ENCODE measurements around the gene CPLX3.

The CPLX3 gene, protein sequence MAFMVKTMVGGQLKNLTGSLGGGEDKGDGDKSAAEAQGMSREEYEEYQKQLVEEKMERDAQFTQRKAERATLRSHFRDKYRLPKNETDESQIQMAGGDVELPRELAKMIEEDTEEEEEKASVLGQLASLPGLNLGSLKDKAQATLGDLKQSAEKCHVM

DNA sequence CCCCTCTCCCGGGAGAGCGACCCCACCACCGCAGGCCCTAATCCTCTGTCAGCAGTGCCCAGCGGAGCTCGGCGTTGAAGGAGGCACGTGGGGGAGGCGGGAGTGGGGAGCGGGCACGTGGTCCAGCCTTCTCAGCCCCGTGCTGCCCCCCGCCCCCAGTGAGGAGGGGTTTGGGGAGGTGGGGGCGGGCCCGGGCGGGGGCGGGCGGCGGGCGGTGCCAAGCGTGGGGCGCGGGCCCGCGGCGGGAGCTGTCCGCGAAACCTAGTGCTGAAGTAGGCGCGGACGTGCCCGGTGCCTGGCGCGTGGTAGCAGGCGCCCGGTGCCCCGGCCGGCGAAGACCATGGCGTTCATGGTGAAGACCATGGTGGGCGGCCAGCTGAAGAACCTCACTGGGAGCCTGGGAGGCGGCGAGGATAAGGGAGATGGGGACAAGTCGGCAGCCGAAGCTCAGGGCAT is at the start of gene CPLX3:
TSS of gene CPLX3 (plus strand) at position 264 of the 456 bp plus-strand sequence. CDS start at position 341, 77 bp downstream.
- Histone ChIP-seq H3K9me3 (ENCODE audit: control insufficient read depth, insufficient read depth, low read length) (no peaks in the 10 kb centered on the region), H3K4me1 (ENCODE audit: control insufficient read depth, insufficient read depth, low read length) (peaks cover 3% of the 10 kb centered on the region; the same call in 1 of the 2 replicates)

DNA sequence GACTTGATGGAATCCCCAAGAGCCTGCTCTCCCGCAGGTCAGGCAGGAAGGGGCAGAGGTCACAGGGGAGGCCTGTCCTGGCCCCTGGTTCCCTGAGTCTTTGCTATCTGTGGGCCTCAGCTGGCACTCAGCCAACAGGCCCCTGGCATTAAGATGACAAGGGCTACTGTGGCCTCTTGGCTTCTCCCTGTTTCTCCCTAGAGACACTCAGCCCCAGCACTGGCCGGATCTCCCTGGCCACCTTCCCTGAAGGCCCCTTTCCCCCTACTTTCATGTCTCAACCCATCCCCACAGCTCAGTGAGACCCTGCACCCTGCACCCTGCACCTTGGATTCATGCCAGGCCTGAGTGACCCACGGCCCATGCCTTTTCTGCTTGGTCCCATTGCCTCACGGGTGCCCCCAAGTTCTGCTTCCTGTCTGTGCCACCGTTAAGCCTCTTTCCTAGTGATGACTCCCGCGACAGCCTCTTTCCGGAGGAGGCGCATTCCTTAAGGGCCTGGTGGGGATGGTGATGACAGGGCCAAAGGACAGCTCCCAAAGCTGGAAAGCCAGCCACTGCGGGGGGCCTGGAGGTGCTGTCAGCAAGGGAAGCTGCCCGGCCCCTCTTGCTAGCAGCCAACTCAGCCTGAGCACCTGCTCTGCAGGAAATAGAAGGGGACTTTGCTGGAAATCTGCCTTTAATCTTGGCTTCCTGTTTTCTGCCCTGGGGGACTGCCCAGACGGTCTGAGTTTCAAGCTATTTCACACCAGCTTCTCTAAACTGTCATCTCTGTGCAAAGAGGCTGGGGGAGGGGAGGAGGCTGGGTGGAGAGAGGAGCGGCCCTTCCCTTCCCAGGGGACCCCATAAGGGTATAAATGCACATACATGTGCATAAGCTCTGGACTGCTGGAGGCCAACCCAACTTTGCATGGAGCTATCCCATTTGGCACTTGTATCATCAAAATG is 49.3 kb upstream of the CPLX3 start:
- H3K27me3 ChIP-seq (ENCODE audit: control insufficient read depth, insufficient read depth, low read length) = peaks cover 18% of the 10 kb centered on the region
- no peaks in the 10 kb centered on the region for H3K36me3 ChIP-seq (ENCODE audit: control insufficient read depth, insufficient read depth, low read length)
- H3K4me3 ChIP-seq (ENCODE audit: low read depth, low read length) = no peak overlapping the region
- no peaks in the 10 kb centered on the region for H3K9me3 ChIP-seq (ENCODE audit: control insufficient read depth, insufficient read depth, low read length)
- H3K4me1 ChIP-seq (ENCODE audit: control insufficient read depth, insufficient read depth, low read length) = peaks cover 17% of the 10 kb centered on the region
- H3K27ac ChIP-seq (ENCODE audit: low read depth, low read length) = peak overlapping the region; percentile 35
- H3K9ac ChIP-seq (ENCODE audit: low read depth, low read length) = no peak overlapping the region

More for the DNA sequence above, at the start of gene CPLX3:
- Histone ChIP-seq H3K27ac (ENCODE audit: low read depth, low read length) (no peak within 1 kb of the TSS), H3K36me3 (ENCODE audit: control insufficient read depth, insufficient read depth, low read length) (no peaks in the 10 kb centered on the region), H3K4me3 (ENCODE audit: low read depth, low read length) (peak within 1 kb of the TSS; percentile 40), H3K9ac (ENCODE audit: low read depth, low read length) (no peak within 1 kb of the TSS), H3K27me3 (ENCODE audit: control insufficient read depth, insufficient read depth, low read length) (peaks cover 32% of the 10 kb centered on the region)

DNA sequence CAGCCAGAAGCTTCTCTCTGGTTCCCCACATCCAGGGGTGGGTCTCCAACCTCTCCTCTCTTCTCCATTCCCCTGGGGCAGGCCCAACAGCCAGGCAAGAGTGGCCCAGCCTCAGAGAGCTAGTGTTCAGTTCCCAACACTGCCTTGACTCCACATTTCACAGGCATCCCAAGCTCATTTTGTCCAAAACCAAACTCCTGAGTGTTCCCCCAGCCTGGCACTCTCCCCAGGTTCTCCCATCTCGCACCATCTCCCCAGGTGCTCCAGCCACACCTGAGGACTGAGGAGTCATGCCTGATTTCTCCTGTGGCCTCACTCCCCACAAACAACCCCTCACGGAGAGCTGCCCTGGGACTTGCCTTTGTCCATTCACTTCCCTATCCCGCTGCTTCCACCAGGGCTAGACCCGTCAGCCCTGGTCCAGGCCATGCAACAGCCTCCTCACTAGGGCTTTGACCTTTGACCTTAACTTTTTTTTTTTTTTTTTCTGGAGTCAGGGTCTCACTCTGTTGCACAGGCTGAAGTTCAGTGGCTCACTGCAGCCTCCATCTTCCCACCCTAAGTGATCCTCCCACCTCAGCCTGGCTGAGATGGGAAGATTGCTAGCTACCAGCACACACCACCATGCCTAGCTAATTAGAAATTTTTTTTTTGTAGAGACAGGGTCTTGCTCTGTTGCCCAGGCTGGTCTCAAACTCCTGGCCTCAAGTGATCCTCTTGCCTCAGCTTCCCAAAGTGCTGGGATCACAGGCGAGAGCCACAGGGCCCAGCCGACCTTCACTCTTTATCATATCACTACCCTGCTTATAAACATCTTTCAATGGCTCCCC is 48.4 kb upstream of the CPLX3 start:
- H3K9me3 ChIP-seq (ENCODE audit: control insufficient read depth, insufficient read depth, low read length) = no peaks in the 10 kb centered on the region
- peaks cover 16% of the 10 kb centered on the region for H3K4me1 ChIP-seq (ENCODE audit: control insufficient read depth, insufficient read depth, low read length)
- H3K27ac ChIP-seq (ENCODE audit: low read depth, low read length) = peak overlapping the region; percentile 35
- H3K9ac ChIP-seq (ENCODE audit: low read depth, low read length) = no peak overlapping the region
- peaks cover 18% of the 10 kb centered on the region for H3K27me3 ChIP-seq (ENCODE audit: control insufficient read depth, insufficient read depth, low read length)
- H3K36me3 ChIP-seq (ENCODE audit: control insufficient read depth, insufficient read depth, low read length) = no peaks in the 10 kb centered on the region
- H3K4me3 ChIP-seq (ENCODE audit: low read depth, low read length) = no peak overlapping the region

DNA sequence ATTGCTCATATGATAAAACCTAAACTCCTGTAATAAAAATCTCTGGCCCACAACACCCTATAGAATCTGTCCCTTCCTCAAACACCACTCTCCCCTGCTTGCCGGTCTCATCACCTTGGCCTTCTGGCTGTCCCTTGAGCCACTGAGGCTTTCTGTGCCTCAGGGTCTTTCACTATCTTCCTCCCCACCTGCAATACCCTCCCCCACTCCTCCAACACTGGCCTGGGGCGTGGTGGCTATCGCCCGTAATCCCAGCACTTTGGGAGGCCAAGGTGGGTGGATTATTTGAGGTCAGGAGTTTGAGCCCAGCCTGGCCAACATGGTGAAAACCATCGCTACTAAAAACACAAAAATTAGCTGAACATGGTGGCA is 47.8 kb upstream of the CPLX3 start:
- Histone ChIP-seq H3K27me3 (ENCODE audit: control insufficient read depth, insufficient read depth, low read length) (peaks cover 18% of the 10 kb centered on the region), H3K9ac (ENCODE audit: low read depth, low read length) (no peak overlapping the region), H3K4me3 (ENCODE audit: low read depth, low read length) (no peak overlapping the region), H3K4me1 (ENCODE audit: control insufficient read depth, insufficient read depth, low read length) (peaks cover 18% of the 10 kb centered on the region), H3K36me3 (ENCODE audit: control insufficient read depth, insufficient read depth, low read length) (no peaks in the 10 kb centered on the region), H3K27ac (ENCODE audit: low read depth, low read length) (no peak overlapping the region), H3K9me3 (ENCODE audit: control insufficient read depth, insufficient read depth, low read length) (no peaks in the 10 kb centered on the region)

DNA sequence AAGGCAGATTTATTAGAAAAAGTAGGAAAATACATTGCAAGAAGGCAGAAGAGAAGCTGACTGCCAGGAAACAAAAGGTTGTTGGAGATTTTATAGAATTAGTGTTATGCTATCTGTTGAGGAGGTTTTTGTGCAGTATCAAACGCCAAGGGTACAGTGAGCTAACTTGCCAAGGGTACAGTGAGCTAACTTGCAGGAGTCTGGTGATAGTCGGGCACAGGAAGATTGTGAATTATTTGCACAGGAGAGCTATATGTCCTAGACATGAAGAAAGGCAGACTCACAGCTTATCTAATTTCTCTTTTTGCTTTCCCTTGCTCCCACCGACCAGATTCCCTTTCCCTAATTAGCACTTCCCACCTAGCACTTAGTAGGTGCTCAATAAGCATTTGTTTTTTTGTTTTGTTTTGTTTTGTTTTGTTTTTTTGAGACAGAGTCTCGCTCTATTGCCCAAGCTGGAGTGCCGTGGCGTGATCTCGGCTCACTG is 47.2 kb upstream of the CPLX3 start:
- Histone ChIP-seq H3K9me3 (ENCODE audit: control insufficient read depth, insufficient read depth, low read length) (no peaks in the 10 kb centered on the region), H3K4me1 (ENCODE audit: control insufficient read depth, insufficient read depth, low read length) (peaks cover 13% of the 10 kb centered on the region), H3K9ac (ENCODE audit: low read depth, low read length) (no peak overlapping the region), H3K27ac (ENCODE audit: low read depth, low read length) (no peak overlapping the region), H3K36me3 (ENCODE audit: control insufficient read depth, insufficient read depth, low read length) (no peaks in the 10 kb centered on the region), H3K4me3 (ENCODE audit: low read depth, low read length) (no peak overlapping the region), H3K27me3 (ENCODE audit: control insufficient read depth, insufficient read depth, low read length) (peaks cover 18% of the 10 kb centered on the region)

DNA sequence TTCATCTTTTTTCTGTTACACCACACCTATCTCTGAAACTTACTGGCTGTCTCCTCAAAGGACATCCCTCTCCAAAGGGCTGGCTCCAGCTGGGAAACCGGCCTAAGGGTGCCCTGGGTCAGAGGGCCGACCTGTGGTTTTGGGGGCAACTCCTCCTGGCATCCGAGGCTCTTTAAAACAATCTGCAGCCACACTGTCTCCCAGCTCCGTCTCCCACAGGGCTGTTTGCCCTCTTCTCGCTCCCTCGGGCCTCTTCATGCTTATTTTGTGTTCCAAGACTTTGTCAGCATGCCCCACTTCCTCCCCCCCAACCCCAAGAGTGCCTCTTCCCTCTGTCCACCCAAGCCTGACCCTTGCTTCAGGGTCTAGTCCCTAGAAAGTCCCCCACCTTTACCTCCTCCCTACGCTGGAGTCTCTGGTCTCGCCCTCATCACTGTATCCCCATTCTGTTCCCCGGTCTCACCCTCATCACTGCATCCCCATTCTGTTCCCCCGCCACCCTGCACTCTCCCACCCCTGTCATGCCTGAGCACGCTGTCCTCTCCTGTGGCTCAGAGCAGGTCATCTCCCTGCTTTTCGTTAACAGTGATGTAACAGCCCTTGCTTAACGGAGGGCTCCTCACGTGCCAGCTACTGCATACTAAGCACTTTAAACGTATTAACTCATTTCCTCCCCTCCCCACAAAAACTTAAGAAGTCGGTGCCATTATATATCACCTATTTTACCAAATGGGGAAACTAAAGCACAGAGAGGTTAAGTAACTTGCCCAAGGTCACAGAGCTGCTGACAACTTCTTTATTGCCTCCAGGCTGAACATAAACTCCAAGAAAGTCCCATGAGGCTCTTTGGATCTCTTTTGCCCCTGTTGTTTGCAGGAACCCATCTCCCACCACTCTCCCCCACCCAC is 45.6 kb upstream of the CPLX3 start:
- Histone ChIP-seq H3K9me3 (ENCODE audit: control insufficient read depth, insufficient read depth, low read length) (no peaks in the 10 kb centered on the region), H3K27ac (ENCODE audit: low read depth, low read length) (no peak overlapping the region), H3K9ac (ENCODE audit: low read depth, low read length) (no peak overlapping the region), H3K4me3 (ENCODE audit: low read depth, low read length) (peak overlapping the region; percentile 72; the same call in 1 of the 2 replicates), H3K4me1 (ENCODE audit: control insufficient read depth, insufficient read depth, low read length) (peaks cover 13% of the 10 kb centered on the region), H3K36me3 (ENCODE audit: control insufficient read depth, insufficient read depth, low read length) (no peaks in the 10 kb centered on the region), H3K27me3 (ENCODE audit: control insufficient read depth, insufficient read depth, low read length) (peaks cover 18% of the 10 kb centered on the region)

DNA sequence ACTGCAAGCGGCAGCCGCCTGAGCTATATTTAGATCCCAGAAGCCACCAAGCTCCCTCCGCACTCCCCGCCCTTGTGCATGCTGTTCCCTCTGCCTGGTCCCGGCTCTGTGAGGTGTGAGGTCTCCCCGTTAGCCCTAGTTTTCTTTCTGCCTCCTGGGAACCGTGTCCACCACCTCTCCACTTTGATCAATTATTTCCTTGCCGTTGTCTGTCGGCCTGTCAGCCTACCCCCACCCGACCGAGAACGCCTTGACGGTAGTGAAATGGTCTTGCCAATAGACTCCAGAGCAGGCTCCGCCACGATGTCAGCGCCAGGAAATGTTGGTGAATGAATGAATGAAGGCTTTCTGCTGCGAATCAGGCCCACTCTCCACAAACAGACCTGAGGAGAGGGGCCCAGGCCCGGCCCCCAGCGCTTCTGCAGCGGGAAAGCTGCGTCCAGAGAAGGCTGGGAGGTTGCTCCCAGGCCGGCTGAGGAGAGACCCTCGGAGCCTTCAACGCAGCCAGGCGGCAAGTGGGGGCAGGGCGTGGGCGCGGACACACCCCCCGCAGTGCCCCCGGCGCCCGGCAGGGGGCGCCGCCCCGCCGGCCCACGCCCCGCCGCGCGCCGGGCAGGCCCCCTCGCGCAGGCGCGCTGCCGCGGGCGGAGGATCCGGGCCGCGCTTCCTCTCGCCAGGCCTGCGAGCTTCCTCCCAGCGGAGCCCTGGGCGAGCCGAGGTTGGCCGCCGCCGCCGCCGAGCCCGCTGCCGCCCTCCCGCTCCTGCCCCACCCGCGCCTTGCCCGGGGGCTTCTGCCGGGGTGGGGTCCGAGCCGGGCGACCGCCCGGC is 44.8 kb upstream of the CPLX3 start, which contains the start of gene CSK:
TSS of gene CSK (plus strand) at position 650 of the 828 bp plus-strand sequence. CDS start 16,218 bp downstream, outside the sequence.
- Histone ChIP-seq H3K9me3 (ENCODE audit: control insufficient read depth, insufficient read depth, low read length) (no peaks in the 10 kb centered on the region), H3K4me3 (ENCODE audit: low read depth, low read length) (peak within 1 kb of the TSS; percentile 72), H3K9ac (ENCODE audit: low read depth, low read length) (no peak within 1 kb of the TSS), H3K36me3 (ENCODE audit: control insufficient read depth, insufficient read depth, low read length) (no peaks in the 10 kb centered on the region), H3K4me1 (ENCODE audit: control insufficient read depth, insufficient read depth, low read length) (peaks cover 13% of the 10 kb centered on the region), H3K27ac (ENCODE audit: low read depth, low read length) (peak within 1 kb of the TSS; percentile 23), H3K27me3 (ENCODE audit: control insufficient read depth, insufficient read depth, low read length) (peaks cover 18% of the 10 kb centered on the region)

DNA sequence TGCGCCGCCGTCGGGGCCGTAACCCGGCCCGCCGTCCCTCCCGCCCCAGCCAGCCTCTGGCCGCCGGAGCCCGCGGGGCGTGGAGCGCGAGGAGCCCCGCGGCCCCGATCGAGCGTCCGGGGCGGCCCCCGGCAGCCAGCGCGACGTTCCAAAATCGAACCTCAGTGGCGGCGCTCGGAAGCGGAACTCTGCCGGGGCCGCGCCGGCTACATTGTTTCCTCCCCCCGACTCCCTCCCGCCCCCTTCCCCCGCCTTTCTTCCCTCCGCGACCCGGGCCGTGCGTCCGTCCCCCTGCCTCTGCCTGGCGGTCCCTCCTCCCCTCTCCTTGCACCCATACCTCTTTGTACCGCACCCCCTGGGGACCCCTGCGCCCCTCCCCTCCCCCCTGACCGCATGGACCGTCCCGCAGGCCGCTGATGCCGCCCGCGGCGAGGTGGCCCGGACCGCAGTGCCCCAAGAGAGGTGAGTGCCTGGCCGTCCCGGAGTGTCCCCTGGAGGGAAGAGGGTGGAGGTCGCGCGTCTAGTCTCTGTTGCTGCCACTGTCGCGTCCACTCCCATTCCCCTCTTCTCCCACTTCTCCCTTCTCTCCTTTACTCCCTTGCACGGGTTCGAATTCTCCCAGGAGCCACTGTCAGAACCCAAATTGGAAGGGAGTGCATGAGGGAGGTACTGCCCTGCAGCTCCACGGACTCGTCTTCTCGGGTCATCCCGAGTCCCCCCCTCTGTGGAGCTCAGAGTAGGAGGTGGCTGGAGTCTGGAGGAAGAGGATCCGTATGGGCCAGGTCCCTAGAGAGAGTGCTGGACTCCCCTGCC is 44.0 kb upstream of the CPLX3 start:
- Histone ChIP-seq H3K27ac (ENCODE audit: low read depth, low read length) (peak overlapping the region; percentile 23), H3K27me3 (ENCODE audit: control insufficient read depth, insufficient read depth, low read length) (peaks cover 18% of the 10 kb centered on the region), H3K9ac (ENCODE audit: low read depth, low read length) (no peak overlapping the region), H3K4me3 (ENCODE audit: low read depth, low read length) (peak overlapping the region; percentile 72), H3K9me3 (ENCODE audit: control insufficient read depth, insufficient read depth, low read length) (no peaks in the 10 kb centered on the region), H3K36me3 (ENCODE audit: control insufficient read depth, insufficient read depth, low read length) (no peaks in the 10 kb centered on the region), H3K4me1 (ENCODE audit: control insufficient read depth, insufficient read depth, low read length) (peaks cover 13% of the 10 kb centered on the region)
